Mononuclear cell (primary cell): ENCODE data around the gene SHANK1. TPM values are rescaled to one million over a fixed set of nuclear protein-coding genes. Genes with fewer than 3 reads are reported as not detected.

ENCODE experiments used
- H3K27me3 ChIP-seq: 2 replicates; pipeline ENCODE4 v1.6.0; 2011; ENCODE audit warnings: low read length, control low read depth; ENCODE audit not compliant: insufficient read depth
- H3K4me1 ChIP-seq: 2 replicates; pipeline ENCODE4 v1.5.1; 2011; ENCODE audit warnings: mild to moderate bottlenecking, low read length, control low read depth; ENCODE audit not compliant: insufficient read depth
- H3K4me3 ChIP-seq: 2 replicates; pipeline ENCODE4 v1.5.1; 2011; ENCODE audit warnings: mild to moderate bottlenecking, low read length, moderate library complexity
- H3K9me3 ChIP-seq: 2 replicates; pipeline ENCODE4 v1.5.1; 2011; ENCODE audit warnings: low read depth, mild to moderate bottlenecking, control low read depth, low read length
- total RNA-seq: library from RNA; depleted of rRNA; stranded (reverse); fragments of >200 nt; gene quantifications from one replicate; pipeline ENCODE4 v1.2.3, GENCODE V29; 2012

The SHANK1 gene
- total RNA-seq, 1 donor = 0.21 TPM

- H3K4me1 ChIP-seq = no peaks in the 10 kb centered on the region
- no peaks in the 10 kb centered on the region for H3K27me3 ChIP-seq
- no peak overlapping the region for H3K4me3 ChIP-seq
- no peaks in the 10 kb centered on the region for H3K9me3 ChIP-seq
Observed at GRCh38 chr19:50741179-50741933, 21.8 kb upstream of the SHANK1 start.

DNA sequence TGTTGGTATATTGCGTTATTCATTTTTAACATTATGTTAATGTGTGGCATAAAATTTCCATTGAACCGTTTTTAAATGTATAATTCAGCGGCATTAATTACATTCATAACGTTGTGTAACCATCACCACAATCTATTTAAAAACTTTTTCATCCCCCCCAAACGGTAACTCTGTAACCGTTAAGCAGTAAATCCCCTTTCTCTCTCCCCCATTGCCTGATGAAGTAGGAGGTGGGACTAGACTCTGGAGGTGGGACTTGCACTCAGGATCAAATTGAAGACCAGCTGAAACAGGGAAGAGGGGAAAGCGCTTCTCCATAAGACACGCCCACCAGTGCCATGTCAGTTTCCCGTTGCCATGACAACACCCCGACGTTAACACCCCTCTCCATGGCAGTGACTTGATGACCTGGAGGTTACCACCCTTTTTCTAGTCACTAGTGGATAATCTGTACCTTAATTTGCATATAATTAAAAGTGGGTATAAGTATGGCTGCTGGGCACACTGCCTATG, 20.4 kb upstream of the SHANK1 start:
- Histone ChIP-seq H3K27me3 (no peaks in the 10 kb centered on the region), H3K4me3 (no peak overlapping the region), H3K9me3 (no peaks in the 10 kb centered on the region), H3K4me1 (no peaks in the 10 kb centered on the region)

- Histone ChIP-seq H3K9me3 (no peaks in the 10 kb centered on the region), H3K4me3 (no peak overlapping the region), H3K4me1 (no peaks in the 10 kb centered on the region), H3K27me3 (no peaks in the 10 kb centered on the region)
Observed at GRCh38 chr19:50739132-50739913, 19.7 kb upstream of the SHANK1 start.

DNA sequence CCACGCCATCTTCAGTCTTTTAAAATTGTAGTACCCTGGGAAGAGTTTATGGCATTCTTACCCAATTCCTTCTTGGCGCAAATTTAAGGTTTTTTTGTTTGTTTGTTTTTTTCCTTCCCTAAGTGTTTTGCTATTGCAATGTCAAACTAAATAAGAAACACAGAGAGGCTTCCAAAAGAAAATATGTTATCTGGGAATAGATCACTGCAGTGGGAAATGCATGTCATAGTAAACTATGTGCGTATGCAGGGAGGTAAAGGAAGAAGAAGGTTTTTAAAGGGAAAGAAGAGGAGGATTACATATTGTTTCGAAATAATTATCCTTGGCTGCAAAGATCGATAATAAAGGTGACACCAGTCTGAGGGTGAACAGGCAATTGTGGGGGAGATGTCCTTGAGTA, 16.7 kb upstream of the SHANK1 start:
- H3K4me1 ChIP-seq = no peaks in the 10 kb centered on the region
- no peaks in the 10 kb centered on the region for H3K9me3 ChIP-seq
- no peak overlapping the region for H3K4me3 ChIP-seq
- no peaks in the 10 kb centered on the region for H3K27me3 ChIP-seq

DNA sequence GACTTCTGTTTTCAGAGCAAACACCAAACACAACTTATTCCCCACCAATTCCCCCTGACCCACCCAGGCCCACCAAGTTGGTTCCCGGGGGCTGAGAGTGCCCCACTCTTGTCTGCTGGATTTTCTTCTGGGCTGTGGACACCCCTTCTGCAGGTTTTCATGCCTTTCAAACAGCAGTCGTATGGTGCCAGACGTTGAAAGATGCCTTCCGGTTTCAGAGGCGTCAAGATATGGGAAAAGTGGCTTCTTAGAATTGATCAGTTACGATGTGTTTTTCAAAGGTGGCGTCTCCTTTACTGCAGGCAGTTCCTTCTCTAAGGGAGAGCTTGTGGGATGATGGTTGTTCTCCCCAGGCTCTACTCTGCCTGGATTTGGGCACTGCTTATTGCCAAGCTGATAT, 16.3 kb upstream of the SHANK1 start:
- Histone ChIP-seq H3K9me3 (no peaks in the 10 kb centered on the region), H3K4me1 (no peaks in the 10 kb centered on the region), H3K27me3 (no peaks in the 10 kb centered on the region), H3K4me3 (no peak overlapping the region)

DNA sequence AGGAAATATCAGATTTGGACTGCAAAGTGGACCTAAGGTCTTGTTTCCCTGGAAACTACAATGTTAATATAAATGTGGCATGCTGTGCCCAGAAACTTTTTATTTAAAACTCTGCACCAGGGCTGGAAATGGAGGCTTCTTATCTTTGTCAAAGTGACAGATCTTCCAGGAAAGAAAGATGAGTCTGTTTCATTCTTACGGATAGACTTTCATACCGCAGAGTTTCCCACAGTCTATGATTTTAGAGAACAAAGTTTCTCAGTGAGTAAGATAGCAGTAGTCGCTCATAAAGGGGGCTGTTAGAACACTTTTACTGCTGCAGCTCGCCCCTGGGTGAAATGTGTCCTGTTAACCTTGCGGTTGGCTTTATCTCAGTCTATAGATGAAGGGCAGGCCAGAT, 10.3 kb upstream of the SHANK1 start:
- H3K9me3 ChIP-seq = no peaks in the 10 kb centered on the region
- no peak overlapping the region for H3K4me3 ChIP-seq
- H3K4me1 ChIP-seq = peaks cover 24% of the 10 kb centered on the region
- H3K27me3 ChIP-seq = no peaks in the 10 kb centered on the region

GRCh38 chr19:50728084-50728737, 8.6 kb upstream of the SHANK1 start:
- Histone ChIP-seq H3K27me3 (peaks cover 3% of the 10 kb centered on the region), H3K9me3 (no peaks in the 10 kb centered on the region), H3K4me3 (no peak overlapping the region), H3K4me1 (peaks cover 41% of the 10 kb centered on the region)

DNA sequence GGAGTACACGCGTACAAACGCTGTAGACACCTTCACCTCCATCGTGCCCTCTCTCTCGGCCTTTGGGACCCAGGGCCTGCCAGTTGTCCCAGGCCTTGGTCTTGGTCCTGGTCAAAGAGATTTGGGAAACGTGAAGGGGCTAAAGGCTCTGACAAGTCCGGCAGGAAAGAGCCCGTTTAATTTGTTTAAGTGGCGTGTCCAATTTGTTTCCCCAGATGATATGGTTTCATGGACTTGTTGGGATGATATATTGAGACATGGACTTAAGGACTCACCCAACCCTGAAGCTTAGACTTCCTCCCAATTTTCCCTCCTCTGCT, 6.3 kb upstream of the SHANK1 start:
- H3K4me1 ChIP-seq = peaks cover 41% of the 10 kb centered on the region
- no peaks in the 10 kb centered on the region for H3K9me3 ChIP-seq
- H3K27me3 ChIP-seq = peaks cover 3% of the 10 kb centered on the region
- H3K4me3 ChIP-seq = peak overlapping the region; percentile 46

DNA sequence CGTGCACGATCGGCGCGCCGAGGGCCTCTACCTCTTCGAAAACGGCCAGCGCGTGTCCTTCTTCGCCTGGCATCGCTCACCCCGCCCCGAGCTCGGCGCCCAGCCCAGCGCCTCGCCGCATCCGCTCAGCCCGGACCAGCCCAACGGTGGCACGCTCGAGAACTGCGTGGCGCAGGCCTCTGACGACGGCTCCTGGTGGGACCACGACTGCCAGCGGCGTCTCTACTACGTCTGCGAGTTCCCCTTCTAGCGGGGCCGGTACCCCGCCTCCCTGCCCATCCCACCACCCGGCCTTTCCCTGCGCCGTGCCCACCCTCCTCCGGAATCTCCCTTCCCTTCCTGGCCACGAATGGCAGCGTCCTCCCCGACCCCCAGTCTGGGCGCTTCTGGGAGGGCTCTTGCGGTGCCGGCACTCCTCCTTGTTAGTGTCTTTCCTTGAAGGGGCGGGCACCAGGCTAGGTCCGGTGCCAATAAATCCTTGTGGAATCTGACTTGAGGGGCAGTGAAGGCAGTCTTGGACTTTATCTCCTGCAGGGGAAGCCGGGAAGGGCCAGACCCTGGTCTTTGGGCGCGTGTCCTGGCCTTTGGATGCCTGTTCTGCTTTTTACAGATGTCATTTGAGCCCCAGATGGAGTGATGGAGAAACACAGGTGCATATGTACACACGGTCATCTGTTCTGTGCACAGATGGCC, 5.8 kb upstream of the SHANK1 start:
- peaks cover 5% of the 10 kb centered on the region for H3K27me3 ChIP-seq
- peak overlapping the region; percentile 46 for H3K4me3 ChIP-seq
- no peaks in the 10 kb centered on the region for H3K9me3 ChIP-seq
- H3K4me1 ChIP-seq = peaks cover 41% of the 10 kb centered on the region

GRCh38 chr19:50724522-50725217, 5.1 kb upstream of the SHANK1 start:
- Histone ChIP-seq H3K9me3 (no peaks in the 10 kb centered on the region), H3K27me3 (peaks cover 5% of the 10 kb centered on the region), H3K4me1 (peaks cover 41% of the 10 kb centered on the region), H3K4me3 (peak overlapping the region; percentile 46)

DNA sequence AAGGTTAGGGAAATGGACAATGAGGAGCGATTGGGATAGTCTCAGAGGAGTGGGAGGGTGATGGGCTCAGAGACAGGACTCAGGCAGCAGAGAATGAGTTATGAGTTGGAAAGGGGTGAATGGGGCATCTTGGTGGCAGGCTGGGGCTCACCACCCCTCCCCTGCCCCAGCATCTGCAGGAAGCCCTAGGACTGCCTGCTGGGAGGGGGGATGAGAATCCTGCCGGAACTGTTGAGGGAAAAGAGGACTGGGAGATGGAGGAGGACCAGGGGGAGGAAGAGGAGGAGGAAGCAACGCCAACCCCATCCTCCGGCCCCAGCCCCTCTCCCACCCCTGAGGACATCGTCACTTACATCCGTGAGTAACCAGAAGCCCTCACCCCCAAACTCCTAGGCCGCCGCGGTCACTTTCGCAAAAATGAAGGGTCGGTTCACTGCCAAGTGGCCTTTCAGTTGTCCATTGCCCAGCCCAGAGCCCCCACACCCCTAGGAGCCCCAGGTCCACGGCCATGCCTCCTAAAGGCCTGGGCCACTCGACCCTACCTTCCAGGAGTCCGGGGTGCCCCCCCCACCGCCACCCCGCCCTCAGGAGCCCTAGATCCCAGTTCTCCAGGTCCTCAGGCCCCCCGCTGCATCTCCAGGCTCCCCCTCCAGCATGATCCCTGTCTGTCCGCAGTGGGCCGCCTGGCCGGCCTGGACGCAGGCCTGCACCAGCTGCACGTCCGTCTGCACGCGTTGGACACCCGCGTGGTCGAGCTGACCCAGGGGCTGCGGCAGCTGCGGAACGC, 4.3 kb upstream of the SHANK1 start:
- peaks cover 5% of the 10 kb centered on the region for H3K27me3 ChIP-seq
- H3K9me3 ChIP-seq = no peaks in the 10 kb centered on the region
- peaks cover 41% of the 10 kb centered on the region for H3K4me1 ChIP-seq
- H3K4me3 ChIP-seq = peak overlapping the region; percentile 46

DNA sequence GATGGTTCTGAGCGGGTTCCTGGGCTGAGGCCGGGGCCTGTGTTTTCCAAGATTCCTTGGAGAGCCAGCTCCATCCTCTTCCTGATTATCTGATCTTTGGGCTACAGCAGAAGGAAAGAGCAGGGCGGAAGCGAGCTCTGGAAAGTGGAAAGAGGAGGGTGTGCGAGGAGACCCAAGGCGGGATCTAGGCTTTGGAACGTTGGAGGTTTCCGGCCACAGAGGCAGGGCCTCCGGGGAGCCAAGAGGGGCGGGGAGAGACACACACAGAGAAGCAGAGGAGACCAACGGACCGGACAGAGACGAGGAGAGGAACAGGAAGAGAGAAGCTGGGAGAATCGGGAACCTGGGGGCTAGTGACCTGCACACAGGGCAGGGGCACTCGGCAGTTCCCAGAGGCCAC, 3.5 kb upstream of the SHANK1 start, which contains the start of gene CLEC11A:
Gene CLEC11A, plus strand, starts transcription at position 296 of the 400 bp plus-strand sequence. CDS start 162 bp downstream, outside the sequence.
- H3K27me3 ChIP-seq = peaks cover 5% of the 10 kb centered on the region
- peaks cover 36% of the 10 kb centered on the region for H3K4me1 ChIP-seq
- H3K9me3 ChIP-seq = no peaks in the 10 kb centered on the region
- H3K4me3 ChIP-seq = peak within 1 kb of the TSS; percentile 46

- Histone ChIP-seq H3K4me1 (peaks cover 30% of the 10 kb centered on the region), H3K27me3 (peaks cover 8% of the 10 kb centered on the region), H3K4me3 (no peak overlapping the region), H3K9me3 (no peaks in the 10 kb centered on the region)
Observed at GRCh38 chr19:50722201-50723013, 2.8 kb upstream of the SHANK1 start.
